ENCODE data around the gene ITGA6. TPM values are rescaled to one million over a fixed set of nuclear protein-coding genes. Genes with fewer than 3 reads are reported as not detected.

The ITGA6 gene
- total RNA-seq, 1 experiment from 2014 or later = 62.0 TPM

DNA sequence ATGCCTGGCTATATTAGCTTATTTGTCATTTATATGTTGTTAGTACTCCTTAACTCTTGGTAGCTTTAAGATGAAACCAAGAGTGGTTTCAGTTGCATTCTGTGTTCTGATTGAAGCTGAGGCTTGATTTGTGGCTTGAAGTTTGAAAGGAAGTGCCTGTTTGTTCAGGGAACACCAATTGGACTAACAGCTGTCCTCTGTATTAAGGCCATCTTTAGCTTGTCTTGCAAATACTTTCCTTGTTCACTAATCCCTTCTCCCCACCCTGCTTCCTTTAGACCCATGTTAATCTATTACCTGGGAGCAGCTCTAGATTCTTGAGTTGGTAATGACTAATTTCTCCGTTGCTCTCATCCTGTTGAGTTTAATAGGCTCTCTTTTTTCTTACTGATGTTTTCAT, 13.4 kb downstream of the ITGA6 start:
- DNase-seq (ENCODE audit: low read depth) = peak; percentile 33

DNA sequence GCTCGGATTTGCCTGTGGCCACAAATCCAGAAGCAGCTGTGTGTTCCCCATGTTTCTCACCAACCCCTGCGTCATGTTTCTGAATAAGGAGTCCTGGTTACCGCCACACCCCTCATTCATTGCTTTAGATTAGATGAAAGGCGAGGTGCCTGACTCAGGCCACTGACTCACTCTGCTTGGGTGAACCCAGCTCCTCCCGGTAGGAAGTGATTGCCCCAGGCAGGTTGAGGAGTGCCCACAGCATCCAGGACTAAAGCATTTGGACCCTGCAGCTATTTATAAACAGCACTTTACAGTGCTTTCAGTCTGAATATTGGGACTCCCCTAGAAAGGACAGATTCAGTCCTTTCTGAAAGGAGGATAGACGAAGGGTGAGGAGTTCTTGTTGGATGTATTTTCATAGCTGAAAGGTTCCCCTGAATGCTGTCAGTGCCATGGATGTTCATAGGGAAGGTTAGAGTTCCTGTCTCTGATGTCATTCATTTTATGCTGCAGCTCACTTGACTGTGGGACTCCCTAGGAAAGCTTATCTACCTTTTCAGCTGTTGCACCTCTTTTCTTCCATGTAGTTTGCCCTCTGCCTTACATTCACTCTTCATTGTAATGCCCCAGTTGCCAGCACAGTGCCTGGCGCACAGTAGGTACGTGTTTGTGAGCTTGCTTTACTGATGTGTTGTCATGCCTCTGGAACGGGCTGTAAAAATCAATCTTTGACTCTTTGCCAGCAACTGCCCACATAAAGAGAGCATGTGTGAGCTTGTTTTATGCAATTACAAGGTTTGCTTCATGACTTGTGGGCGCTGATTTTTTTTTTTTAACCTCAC, 14.9 kb downstream of the ITGA6 start:
- DNase-seq (ENCODE audit: low read depth) = peak; percentile 100

- DNase-seq (ENCODE audit: low read depth) = peak; percentile 44
Measured at GRCh38 chr2:172445851-172446250, 18.5 kb downstream of the ITGA6 start.

DNA sequence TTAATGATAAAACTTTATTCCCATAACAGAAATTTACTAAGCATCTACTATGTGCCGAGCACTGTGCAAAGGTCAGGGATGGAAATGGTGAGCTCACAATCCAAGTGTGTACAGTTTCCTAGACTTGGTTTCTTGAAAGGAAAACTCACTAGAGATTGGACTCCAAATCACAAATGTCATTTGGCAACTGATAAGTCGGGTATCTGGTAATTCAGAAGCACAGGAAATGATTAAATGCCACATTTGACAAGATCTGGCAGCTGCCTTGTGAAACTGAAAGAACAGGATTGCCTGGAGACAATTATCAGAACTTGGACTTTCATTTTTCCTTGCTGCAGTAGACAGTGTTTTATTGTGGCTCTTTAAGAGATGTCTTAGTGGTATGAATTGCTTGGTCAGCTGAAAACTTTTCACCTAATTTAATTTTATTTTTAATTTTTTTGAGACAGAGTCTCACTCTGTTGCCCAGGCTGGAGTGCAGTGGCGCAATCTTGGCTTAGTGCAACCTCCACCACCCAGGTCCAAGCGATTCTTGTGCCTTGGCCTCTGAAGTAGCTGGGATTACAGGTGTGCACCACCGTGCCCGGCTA, 19.2 kb downstream of the ITGA6 start:
- DNase-seq (ENCODE audit: low read depth) = peak; percentile 81

- no peak for DNase-seq (ENCODE audit: low read depth)
Measured at GRCh38 chr2:172447811-172448493, 20.6 kb downstream of the ITGA6 start.

DNA sequence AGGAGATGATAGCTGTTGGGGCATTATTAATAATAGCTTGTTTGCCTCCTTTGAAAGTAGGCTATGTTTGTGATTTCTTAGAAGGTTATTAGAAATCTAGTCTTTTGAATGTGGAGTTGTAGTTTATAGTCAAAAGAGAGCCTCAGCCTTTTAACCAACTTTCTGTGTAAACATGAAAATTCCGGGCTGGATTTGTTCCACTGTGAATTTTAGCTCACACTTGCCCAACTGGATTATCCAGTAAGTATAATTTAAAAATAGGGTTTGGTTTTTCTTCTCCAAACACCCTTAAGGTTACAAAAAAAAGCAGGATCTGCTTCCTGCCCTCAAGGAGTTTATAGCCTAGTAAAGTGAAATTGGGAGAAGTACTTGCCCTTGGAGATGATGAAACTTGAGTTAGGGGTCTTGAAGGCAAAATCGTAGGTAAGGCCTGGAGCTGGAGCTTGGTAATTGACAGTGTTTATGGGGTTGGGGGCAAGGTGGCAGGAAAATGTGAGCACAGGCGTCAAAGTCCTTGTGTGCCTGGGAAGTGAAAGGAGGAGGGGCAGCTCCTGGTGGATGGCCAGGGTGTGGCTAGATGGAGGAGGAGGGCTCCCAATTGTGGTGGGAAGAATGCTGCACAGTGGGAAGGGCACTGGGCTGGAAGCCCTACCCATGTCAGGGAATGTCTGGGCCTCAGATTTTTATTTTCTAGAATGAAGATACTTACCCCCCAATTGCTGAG, 21.3 kb downstream of the ITGA6 start:
- no peak for DNase-seq (ENCODE audit: low read depth)

- no peak for DNase-seq (ENCODE audit: low read depth)
Measured at GRCh38 chr2:172449911-172450550, 22.6 kb downstream of the ITGA6 start.

GRCh38 chr2:172451923-172452322, 24.5 kb downstream of the ITGA6 start:
- DNase-seq (ENCODE audit: low read depth) = no peak

DNA sequence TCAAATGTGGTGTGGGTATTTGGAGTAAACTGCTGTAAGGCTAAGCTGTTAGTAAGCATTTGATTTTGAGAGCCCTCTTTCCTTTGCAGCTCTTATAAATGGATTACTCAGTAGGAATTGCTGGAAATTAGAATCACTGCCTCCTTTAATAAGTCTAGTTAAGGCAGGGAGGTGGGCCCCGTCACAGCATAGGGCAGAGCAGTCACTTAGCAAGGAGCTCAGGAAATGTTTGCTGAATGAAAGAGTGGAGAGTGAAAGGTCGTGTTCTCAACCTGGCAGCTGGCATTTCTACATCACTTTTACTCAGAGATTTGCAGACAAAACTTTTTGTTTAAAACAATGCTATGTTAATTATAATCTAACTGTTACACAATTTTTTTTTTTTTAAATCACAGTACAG, 25.5 kb downstream of the ITGA6 start:
- DNase-seq (ENCODE audit: low read depth) = no peak

- no peak for DNase-seq (ENCODE audit: low read depth)
Measured at GRCh38 chr2:172454404-172455120, 27.2 kb downstream of the ITGA6 start.

DNA sequence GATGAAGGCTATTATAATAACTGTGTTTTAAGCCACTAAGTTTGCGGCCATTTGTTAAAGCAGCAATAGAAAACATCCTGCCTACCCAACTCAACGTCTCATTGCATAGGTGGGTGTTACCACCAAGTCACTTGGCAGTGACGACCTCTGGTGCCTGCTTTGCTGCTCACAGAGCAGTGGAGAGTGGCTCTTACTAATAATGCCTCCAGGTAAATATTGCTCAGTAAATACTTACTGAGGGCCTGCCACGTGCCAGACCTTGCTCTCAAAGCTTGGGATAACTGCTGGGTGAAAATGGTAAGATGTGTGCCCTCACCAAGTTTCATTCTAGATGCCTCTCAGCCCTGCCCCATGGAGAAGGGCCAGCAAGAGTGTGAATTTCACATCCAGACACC, 27.7 kb downstream of the ITGA6 start:
- DNase-seq (ENCODE audit: low read depth) = no peak

GRCh38 chr2:172456002-172456401, 28.6 kb downstream of the ITGA6 start:
- no peak for DNase-seq (ENCODE audit: low read depth)

DNA sequence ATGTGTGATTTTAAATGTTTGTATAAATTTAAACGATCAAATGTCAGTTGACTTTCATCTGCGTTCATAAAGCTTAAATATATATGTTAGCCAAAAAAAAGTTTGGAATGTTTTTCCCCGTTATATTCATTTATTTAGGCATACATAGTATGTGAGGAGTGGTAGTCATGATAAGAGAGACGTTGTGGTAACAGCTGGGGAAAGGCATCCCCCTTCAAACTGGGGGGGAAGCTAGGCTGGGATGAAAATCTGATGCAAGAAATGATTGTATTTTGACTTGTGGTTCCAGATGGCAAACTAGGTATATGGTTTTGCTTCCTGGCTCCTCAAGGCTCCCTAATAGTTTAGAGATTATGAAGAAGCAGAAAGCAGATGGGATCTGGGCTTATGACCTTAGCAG, 30.1 kb downstream of the ITGA6 start:
- no peak for DNase-seq (ENCODE audit: low read depth)

GRCh38 chr2:172458561-172459124, 31.3 kb downstream of the ITGA6 start:
- no peak for DNase-seq (ENCODE audit: low read depth)

- peak; percentile 57 for DNase-seq (ENCODE audit: low read depth)
Measured at GRCh38 chr2:172460780-172461201, 33.4 kb downstream of the ITGA6 start.

- DNase-seq (ENCODE audit: low read depth) = peak; percentile 35
Measured at GRCh38 chr2:172461591-172462372, 34.4 kb downstream of the ITGA6 start.

DNA sequence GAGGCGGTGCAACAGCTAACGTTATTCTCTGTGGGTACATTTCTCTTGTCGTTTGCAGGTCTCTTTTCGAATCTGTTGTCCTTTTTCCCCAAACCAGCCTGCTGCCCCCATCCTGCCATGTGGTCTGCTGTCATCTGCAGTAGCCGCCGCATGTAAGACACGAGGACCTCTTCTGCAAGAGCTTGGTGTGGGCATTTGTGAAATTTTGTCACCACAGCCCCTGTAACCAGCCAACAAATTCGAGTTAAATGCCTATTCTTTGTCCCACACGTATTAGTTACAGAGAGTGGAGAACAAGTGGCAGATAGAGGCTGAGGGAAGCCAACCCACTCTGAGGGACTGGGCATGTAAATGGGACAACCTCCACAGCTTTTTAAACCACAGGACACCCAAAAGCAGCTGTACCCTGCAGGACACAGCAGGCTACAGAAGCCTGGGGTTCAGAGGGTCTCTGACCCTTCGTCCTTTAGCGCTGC, 35.0 kb downstream of the ITGA6 start:
- DNase-seq (ENCODE audit: low read depth) = no peak

GRCh38 chr2:172462849-172463381, 35.5 kb downstream of the ITGA6 start:
- DNase-seq (ENCODE audit: low read depth) = no peak

- DNase-seq (ENCODE audit: low read depth) = no peak
Measured at GRCh38 chr2:172464400-172465129, 37.2 kb downstream of the ITGA6 start.

All from RPMI7951 (cell line).